SK-N-SH (cell line): ENCODE data around the gene UBE2E1.

ENCODE experiments used
- NRF1 ChIP-seq: IDR thresholded peaks from 2 replicates; pipeline ENCODE4 v1.6.1; 2012; ENCODE audit warnings: low read depth, mild to moderate bottlenecking, low read length
- POLR2AphosphoS5 ChIP-seq: IDR thresholded peaks from 2 replicates; pipeline ENCODE4 v1.6.1; 2012; ENCODE audit warnings: low read depth, low read length
- RAD21 ChIP-seq: IDR thresholded peaks from 2 replicates; pipeline ENCODE4 v1.6.1; 2012; ENCODE audit warnings: mild to moderate bottlenecking, low read length
- TAF1 ChIP-seq: IDR thresholded peaks from 2 replicates; pipeline ENCODE4 v1.6.1; 2012; ENCODE audit warnings: low read depth, mild to moderate bottlenecking, low read length, moderate library complexity, borderline replicate concordance
- TF ChIP-seq, protein P1 (sequence below): fragments of 200-600 bp; sonication (generic); IDR thresholded peaks from 2 replicates; pipeline ENCODE4 v1.6.1; 2017; ENCODE audit warnings: antibody characterized with exemption, mild to moderate bottlenecking, moderate library complexity
- TF ChIP-seq, protein P2 (sequence below): IDR thresholded peaks from 2 replicates; pipeline ENCODE4 v1.4.0; 2012; ENCODE audit warnings: low read depth

DNA sequence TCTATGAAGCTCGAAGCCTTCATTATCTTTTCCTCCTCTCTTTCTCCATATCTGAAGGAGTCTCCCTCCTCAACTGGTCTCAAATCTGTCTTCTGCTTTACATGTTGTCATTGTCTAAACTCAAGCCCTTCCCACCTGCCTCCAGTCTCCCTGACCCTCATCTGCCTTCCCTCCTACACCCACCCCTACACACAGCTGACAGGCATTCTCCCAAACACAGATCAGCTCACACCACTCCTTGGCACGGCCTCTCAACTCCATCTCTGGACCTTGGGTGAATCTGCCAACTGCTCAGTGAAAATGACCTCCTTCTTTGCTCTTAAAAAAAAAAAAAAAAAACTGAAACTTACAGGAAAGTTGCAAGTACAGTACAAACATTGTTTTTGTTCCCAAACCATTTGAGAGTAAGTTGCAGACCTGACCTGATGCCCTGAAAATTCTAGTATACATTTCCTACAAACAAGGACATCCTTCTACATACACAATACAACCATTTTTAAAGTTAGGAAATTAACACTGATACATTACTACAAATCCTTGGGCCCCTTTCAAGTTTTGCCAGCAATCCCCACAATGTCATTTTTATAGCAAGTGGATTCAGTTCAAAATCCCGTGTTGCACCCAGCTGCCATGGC lies 49.4 kb upstream of the UBE2E1 start:
- TF ChIP-seq NRF1 (no peak), TAF1 (no peak), RAD21 (no peak), POLR2AphosphoS5 (no peak)
- TF ChIP-seq, protein P1, sequence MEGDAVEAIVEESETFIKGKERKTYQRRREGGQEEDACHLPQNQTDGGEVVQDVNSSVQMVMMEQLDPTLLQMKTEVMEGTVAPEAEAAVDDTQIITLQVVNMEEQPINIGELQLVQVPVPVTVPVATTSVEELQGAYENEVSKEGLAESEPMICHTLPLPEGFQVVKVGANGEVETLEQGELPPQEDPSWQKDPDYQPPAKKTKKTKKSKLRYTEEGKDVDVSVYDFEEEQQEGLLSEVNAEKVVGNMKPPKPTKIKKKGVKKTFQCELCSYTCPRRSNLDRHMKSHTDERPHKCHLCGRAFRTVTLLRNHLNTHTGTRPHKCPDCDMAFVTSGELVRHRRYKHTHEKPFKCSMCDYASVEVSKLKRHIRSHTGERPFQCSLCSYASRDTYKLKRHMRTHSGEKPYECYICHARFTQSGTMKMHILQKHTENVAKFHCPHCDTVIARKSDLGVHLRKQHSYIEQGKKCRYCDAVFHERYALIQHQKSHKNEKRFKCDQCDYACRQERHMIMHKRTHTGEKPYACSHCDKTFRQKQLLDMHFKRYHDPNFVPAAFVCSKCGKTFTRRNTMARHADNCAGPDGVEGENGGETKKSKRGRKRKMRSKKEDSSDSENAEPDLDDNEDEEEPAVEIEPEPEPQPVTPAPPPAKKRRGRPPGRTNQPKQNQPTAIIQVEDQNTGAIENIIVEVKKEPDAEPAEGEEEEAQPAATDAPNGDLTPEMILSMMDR = no peak
- TF ChIP-seq, protein P2, sequence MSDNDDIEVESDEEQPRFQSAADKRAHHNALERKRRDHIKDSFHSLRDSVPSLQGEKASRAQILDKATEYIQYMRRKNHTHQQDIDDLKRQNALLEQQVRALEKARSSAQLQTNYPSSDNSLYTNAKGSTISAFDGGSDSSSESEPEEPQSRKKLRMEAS = no peak
